K562 (cell line): Measurements from ENCODE around the gene UGT1A10. TPM values are rescaled to one million over a fixed set of nuclear protein-coding genes. Genes with fewer than 3 reads are reported as not detected.
A peak's percentile ranks its signal among the peaks of the same experiment; 100 is the strongest.

ENCODE experiments used
- ATAC-seq: fragments of 200-7000 bp; cut with Tn5 transposase; 3 replicates; pipeline ENCODE4 v1.9.1; 2020; ENCODE audit warnings: moderate library complexity
- BruUV-seq: library from RNA; stranded (reverse); fragments of 400-500 nt; replicated peaks from 2 replicates; lab custom pipeline; 2021; lab: Mats Ljungman, UMichigan
- CTCF ChIA-PET: fragments of 300-600 bp; formaldehyde crosslinking; extraction: SDS; loops from one replicate; lab custom pipeline; 2021; ENCODE audit warnings: low intra/inter-chr PET ratio; lab: Yijun Ruan, JAX
- POLR2A ChIA-PET: fragments of 300-600, 350-650 bp; sonication (Branson Sonifier 250); formaldehyde crosslinking; extraction: SDS; loops from one replicate; lab custom pipeline; 2021; ENCODE audit warnings: antibody characterized with exemption, inconsistent platforms; lab: Yijun Ruan, JAX
- DNase-seq, 4 experiments: peaks; one replicate each; pipeline versions ENCODE4 v3.0.0 to v3.0.0-alpha.2; 2011 to 2018; ENCODE audit warnings: low spot score in 3 of 4, mixed read lengths in 3 of 4; ENCODE audit errors: extremely low read depth in 1 of 4
- FAIRE-seq: peaks from 2 replicates; lab custom pipeline; 2011; peaks lifted over from hg19 to GRCh38; lab: Jason Lieb, UNC
- H2AFZ ChIP-seq: 2 replicates; pipeline ENCODE4 v1.6.0; 2011; ENCODE audit warnings: low read depth, low read length, control low read depth, inconsistent platforms
- H3K27ac ChIP-seq: fragments of 200-600 bp; 3 replicates; pipeline ENCODE4 v1.8.0; 2011; ENCODE audit warnings: low read depth, mild to moderate bottlenecking, control low read depth, inconsistent platforms, low read length, moderate library complexity, mixed read lengths; ENCODE audit errors: extremely low read depth
- H3K27me3 ChIP-seq, 2 experiments: fragments of 300-600 bp in 1 of 2; 2 replicates in 1 of 2; 3 replicates in 1 of 2; pipeline versions ENCODE4 v1.6.0 to v1.8.0; 2011; ENCODE audit warnings: inconsistent platforms in 2 of 2, low read length in 2 of 2, mild to moderate bottlenecking in 1 of 2, mixed read lengths in 1 of 2, moderate library complexity in 1 of 2; ENCODE audit not compliant: control insufficient read depth in 2 of 2, insufficient read depth in 2 of 2
- H3K36me3 ChIP-seq: fragments of 300-600 bp; 3 replicates; pipeline ENCODE4 v1.8.0; 2011; ENCODE audit warnings: mild to moderate bottlenecking, low read length, inconsistent platforms; ENCODE audit not compliant: control insufficient read depth, insufficient read depth
- H3K4me1 ChIP-seq, 2 experiments: fragments of 200-600 bp in 1 of 2; replicated peaks in 1 of 2; 2 replicates in 1 of 2; 3 replicates in 1 of 2; pipeline versions ENCODE4 v1.5.1 to v1.8.0; 2011; ENCODE audit warnings: inconsistent platforms in 2 of 2, low read length in 2 of 2, mild to moderate bottlenecking in 1 of 2, mixed read lengths in 1 of 2, moderate library complexity in 1 of 2; ENCODE audit not compliant: control insufficient read depth in 2 of 2, insufficient read depth in 2 of 2
- H3K4me2 ChIP-seq: 2 replicates; pipeline ENCODE4 v1.6.1; 2011; ENCODE audit warnings: low read length, control low read depth, inconsistent platforms, mixed read lengths; ENCODE audit not compliant: insufficient read depth
- H3K4me3 ChIP-seq: fragments of 200-600 bp; sonication (generic), shearing (Covaris generic); 2 replicates; pipeline ENCODE4 v1.5.1; 2016; ENCODE audit warnings: control low read depth, inconsistent platforms
- H3K79me2 ChIP-seq: fragments of 200-600 bp; 3 replicates; pipeline ENCODE4 v1.8.0; 2011; ENCODE audit warnings: low read length, inconsistent platforms; ENCODE audit not compliant: control insufficient read depth, insufficient read depth
- H3K9ac ChIP-seq, 2 experiments: 2 replicates each; pipeline versions ENCODE4 v1.6.0 to v1.6.1; 2011; ENCODE audit warnings: low read depth in 2 of 2, low read length in 2 of 2, control low read depth in 1 of 2, inconsistent platforms in 1 of 2, mild to moderate bottlenecking in 1 of 2, mixed read lengths in 1 of 2; ENCODE audit not compliant: insufficient read depth in 1 of 2
- H3K9me1 ChIP-seq: one replicate; pipeline ENCODE4 v1.6.0; 2011; ENCODE audit warnings: inconsistent platforms, mild to moderate bottlenecking, low read length, moderate library complexity; ENCODE audit not compliant: control insufficient read depth, insufficient read depth
- H3K9me3 ChIP-seq: replicated peaks from 2 replicates; pipeline ENCODE4 v1.5.1; 2011; ENCODE audit warnings: low read depth, low read length, inconsistent platforms; ENCODE audit not compliant: control insufficient read depth, insufficient read depth
- H4K20me1 ChIP-seq: replicated peaks from 2 replicates; pipeline ENCODE4 v1.6.1; 2011; ENCODE audit warnings: low read length, inconsistent platforms, mixed read lengths; ENCODE audit not compliant: control insufficient read depth, insufficient read depth
- ATF6 ChIP-seq: sonication (generic); formaldehyde crosslinking; IDR thresholded peaks from 2 replicates; pipeline ENCODE4 v1.4.0; 2020; ENCODE audit warnings: mild to moderate bottlenecking, missing genetic modification reagents
- CBFA2T2 ChIP-seq: fragments of 450-650 bp; conservative IDR thresholded peaks from 2 replicates; pipeline ENCODE4 v1.6.1; 2017; ENCODE audit warnings: mild to moderate bottlenecking
- NCOA2 ChIP-seq, 2 experiments: fragments of 450-650 bp; IDR thresholded peaks; 2 replicates each; pipeline ENCODE4 v1.6.1; 2018; ENCODE audit warnings: mild to moderate bottlenecking in 2 of 2, moderate library complexity in 1 of 2; ENCODE audit not compliant: partially characterized antibody in 2 of 2
- RAD51 ChIP-seq: fragments of 450-650 bp; IDR thresholded peaks from 2 replicates; pipeline ENCODE4 v1.7.1; 2016; ENCODE audit warnings: low read depth, mild to moderate bottlenecking, borderline replicate concordance
- USF1 ChIP-seq: sonication (generic); formaldehyde crosslinking; IDR thresholded peaks from 2 replicates; pipeline ENCODE4 v1.9.0; 2022; ENCODE audit warnings: mild to moderate bottlenecking, missing genetic modification reagents
- USF2 ChIP-seq: sonication (generic); formaldehyde crosslinking; IDR thresholded peaks from 2 replicates; pipeline ENCODE4 v1.5.0; 2020; ENCODE audit warnings: missing genetic modification reagents
- ZBTB11 ChIP-seq, 3 experiments: fragments of 200-800 bp in 1 of 3; fragments of 250-450 bp in 1 of 3; fragments of 450-650 bp in 1 of 3; sonication (Bioruptor Pico) in 1 of 3; sonication (Bioruptor generic) in 1 of 3; formaldehyde crosslinking in 1 of 3; IDR thresholded peaks; 2 replicates each; pipeline versions ENCODE4 v1.6.1 to v1.8.0; 2016 to 2022; ENCODE audit warnings: mild to moderate bottlenecking in 2 of 3, missing genetic modification characterization in 2 of 3, missing compliant biosample characterization in 1 of 3, moderate library complexity in 1 of 3
- ZNF436 ChIP-seq: fragments of 250-450, 450-650 bp; sonication (Bioruptor Pico); formaldehyde crosslinking; IDR thresholded peaks from 2 replicates; pipeline ENCODE4 v1.7.0; 2020; ENCODE audit warnings: mild to moderate bottlenecking
- ZNF668 ChIP-seq: fragments of 250-450 bp; sonication (Bioruptor Pico); IDR thresholded peaks from 2 replicates; pipeline ENCODE4 v1.8.0; 2022; ENCODE audit warnings: mild to moderate bottlenecking, inconsistent platforms
- ZNF740 ChIP-seq, 3 experiments: fragments of 200-800 bp in 1 of 3; sonication (Bioruptor generic) in 1 of 3; sonication (generic) in 1 of 3; formaldehyde crosslinking in 1 of 3; IDR thresholded peaks; 2 replicates each; pipeline versions ENCODE4 v1.6.1 to v1.8.0; 2016 to 2022; ENCODE audit warnings: mild to moderate bottlenecking in 2 of 3, missing compliant biosample characterization in 2 of 3, missing genetic modification characterization in 2 of 3, missing genetic modification reagents in 1 of 3
- WGBS: fragments of 100-300 bp; shearing (Covaris generic); methylation state at CpG from one replicate; pipeline ENCODE4 v1.1.6; 2016; ENCODE audit warnings: low coverage, mixed read lengths; ENCODE audit not compliant: insufficient coverage; ENCODE audit errors: missing lambda C conversion rate; 5-methylcytosine and 5-hydroxymethylcytosine counted together
- in situ Hi-C: fragments of 300-500 bp; cut with MboI; formaldehyde crosslinking; loops from 4 replicates; pipeline ENCODE4 v1.15.0; 2018; ENCODE audit warnings: inconsistent platforms, mixed read lengths
- intact Hi-C: fragments of 100-400 bp; cut with micrococcal nuclease; formaldehyde crosslinking; loops from 2 replicates; pipeline ENCODE4 v1.14.2; 2022
- polyA plus RNA-seq, 8 experiments: library from polyadenylated mRNA; depleted of rRNA in 4 of 8; stranded (reverse) in 5 of 8; unstranded in 3 of 8; fragments of >200 nt; fragmentation: Nextera tagmentation in 2 of 8; fragmentation: Illumina TruSeq in 1 of 8; extraction: Ambion mirVana in 2 of 8; extraction: Trizol in 1 of 8; gene quantifications; 2 replicates each; pipeline versions ENCODE4 v1.2.1 to v1.2.3, GENCODE V29; 2011 to 2014; ENCODE audit warnings: inconsistent platforms in 1 of 8, missing spikeins in 1 of 8
- total RNA-seq, 7 experiments: library from RNA; depleted of rRNA in 6 of 7; stranded (reverse); fragments of >200 nt in 6 of 7; fragmentation: Illumina TruSeq in 2 of 7; extraction: Trizol in 2 of 7; gene quantifications; 2 replicates each; pipeline versions ENCODE4 v1.2.1 to v1.2.3, GENCODE V29; 2011 to 2021; ENCODE audit warnings: low replicate concordance in 1 of 7

The UGT1A10 gene
- total and polyA plus RNA-seq, 9 of the 15 experiments (the other 6 are each of a cell fraction or from before 2014, with no cell fraction given) = not detected

GRCh38 chr2:233708942-233709341, 72.7 kb downstream of the UGT1A10 start:
- FAIRE-seq (no peak), DNase-seq (peak; percentile 7 to 25 (median 20)), ATAC-seq (peak; percentile 46; the same call in 1 of the 3 replicates)
- no peaks in the 10 kb centered on the region for H3K9me3 ChIP-seq
- no peaks in the 10 kb centered on the region for H4K20me1 ChIP-seq
- no peak overlapping the region for H3K4me3 ChIP-seq
- 0 out of 5 replicates have a peak, but pooled peaks cover 0 to 3% of the 10 kb centered on the region in 2 experiments for H3K4me1 ChIP-seq
- in situ Hi-C loops = no loop called here
- no TSS peak for BruUV-seq
- no peak overlapping the region for H3K4me2 ChIP-seq
- no peaks in the 10 kb centered on the region for H3K79me2 ChIP-seq
- ChIA-PET CTCF (interaction anchor here (0.7 kb wide), 1 partner anchor 56 kb away, joined by 3 read pairs; no protein-coding TSS in a partner anchor), POLR2A (interaction anchor here (0.6 kb wide), 1 partner anchor 28 kb away, joined by 3 read pairs; no protein-coding TSS in a partner anchor)
- WGBS = 18% methylated on average over 5 of the region's 5 CpGs
- H3K9me1 ChIP-seq = no peaks in the 10 kb centered on the region
- no peak for TF ChIP-seq ZNF740 (CRISPR knock-in tag; IDR thresholded peaks at IDR 0.05)
- TF ChIP-seq ZNF740 (tag; IDR thresholded peaks at IDR 0.05) = no peak
- TF ChIP-seq ZNF668 (CRISPR knock-in tag) = no peak
- TF ChIP-seq ZNF436 (CRISPR knock-in tag) = no peak
- TF ChIP-seq USF2 (CRISPR knock-in tag) = peak; percentile 79
- TF ChIP-seq RAD51 = peak; percentile 79
- TF ChIP-seq ZBTB11 (CRISPR knock-in tag; IDR thresholded peaks at IDR 0.05) = no peak
- TF ChIP-seq USF1 (CRISPR knock-in tag) = peak; percentile 60
- TF ChIP-seq NCOA2 (IDR thresholded peaks at IDR 0.05; ENCODE audit: partially characterized antibody in 2 of 2) = no peak
- TF ChIP-seq CBFA2T2 = 0 out of 2 replicates have a peak, but pooled peaks have one; percentile 4
- TF ChIP-seq ATF6 = no peak
- H3K36me3 ChIP-seq = no peaks in the 10 kb centered on the region
- H3K9ac ChIP-seq = no peak overlapping the region
- intact Hi-C loops = no loop called here
- no peak overlapping the region for H3K27ac ChIP-seq
- H3K27me3 ChIP-seq = peaks cover 0 to 14% of the 10 kb centered on the region in 2 experiments; a peak in 3 of 5 replicates
- H2AFZ ChIP-seq = no peak overlapping the region
